Upper lobe of left lung (tissue), 6 donors: ENCODE measurements around the gene THAP5. TPM values are rescaled to one million over a fixed set of nuclear protein-coding genes. Genes with fewer than 3 reads are reported as not detected.

ENCODE experiments used
- ATAC-seq, 2 donors: fragments of 200-7000 bp; cut with Tn5 transposase; one replicate each; pipeline ENCODE4 v1.9.1; 2022; ENCODE audit warnings: mild to moderate bottlenecking in 2 of 2, moderate library complexity in 2 of 2; ENCODE audit not compliant: low FRiP score in 2 of 2
- DNase-seq, 2 donors: peaks; one replicate each; pipeline ENCODE4 v3.0.0-alpha.2; 2019 to 2020
- H3K27ac ChIP-seq, 4 donors: fragments of 200-600 bp; sonication (generic); one replicate each; pipeline ENCODE4 v1.5.1; 2016 to 2019
- H3K27me3 ChIP-seq, 4 donors: fragments of 200-600 bp; sonication (generic); one replicate each; pipeline ENCODE4 v1.5.1; 2017 to 2019
- H3K36me3 ChIP-seq, 4 donors: fragments of 200-600 bp; sonication (generic); one replicate each; pipeline ENCODE4 v1.5.1; 2016 to 2019
- H3K4me1 ChIP-seq, 4 donors: fragments of 200-600 bp; sonication (generic); one replicate each; pipeline ENCODE4 v1.5.1; 2018 to 2019
- H3K4me3 ChIP-seq, 4 donors: fragments of 200-600 bp; sonication (generic); one replicate each; pipeline ENCODE4 v1.5.1; 2017 to 2019; ENCODE audit warnings: mild to moderate bottlenecking in 2 of 4, moderate library complexity in 1 of 4
- H3K9me3 ChIP-seq, 4 donors: fragments of 200-600 bp; sonication (generic); one replicate each; pipeline ENCODE4 v1.5.1; 2018 to 2019
- CTCF ChIP-seq, 6 experiments: fragments of 450-650 bp in 4 of 6; fragments of 200-600 bp in 2 of 6; sonication (generic) in 2 of 6; IDR thresholded peaks; one replicate each; pipeline ENCODE4 v1.5.1; 2016 to 2019; ENCODE audit warnings: antibody characterized with exemption in 6 of 6
- EP300 ChIP-seq, 4 donors: sonication (generic); formaldehyde crosslinking; IDR thresholded peaks; one replicate each; pipeline ENCODE4 v1.5.1; 2017; ENCODE audit warnings: antibody characterized with exemption in 4 of 4, control low read depth in 2 of 4
- POLR2A ChIP-seq, 4 donors: fragments of 450-650 bp; IDR thresholded peaks; one replicate each; pipeline ENCODE4 v1.5.1; 2016 to 2017; ENCODE audit warnings: antibody characterized with exemption in 4 of 4, mild to moderate bottlenecking in 2 of 4
- POLR2AphosphoS5 ChIP-seq, 2 donors: sonication (generic); formaldehyde crosslinking; IDR thresholded peaks; one replicate each; pipeline ENCODE4 v1.5.1; 2017; ENCODE audit warnings: antibody characterized with exemption in 2 of 2
- WGBS, 2 donors: methylation state at CpG; one replicate each; pipeline ENCODE4 v1.1.5; 2017 to 2018; 5-methylcytosine and 5-hydroxymethylcytosine counted together
- total RNA-seq, 6 donors: library from RNA; depleted of rRNA in 4 of 6; stranded (reverse); fragments of >200 nt in 4 of 6; gene quantifications; one replicate each; pipeline versions ENCODE4 v1.1.0 to v1.2.1, GENCODE V29; 2016 to 2021
- donor health status: DM: no; HTN: no; CAD: no; lungs with moderate emphysema.
- donor health status: DM: no; HTN: yes; CAD: no; lungs with severe emphysema.

Gene THAP5
- total RNA-seq, 6 donors from 2014 or later, result 8.2 to 32.9 (median 19.8) TPM

GRCh38 chr7:108529341-108529740 lies 40.2 kb downstream of the THAP5 start:
- WGBS, 2 donors, result 65 to 69% methylated on average over 3 of the region's 3 CpGs
- Histone ChIP-seq H3K36me3 (no peaks in the 10 kb centered on the region), H3K4me1 (peaks cover 7 to 14% (median 10%) of the 10 kb centered on the region in 4 donors), H3K27me3 (no peaks in the 10 kb centered on the region), H3K4me3 (no peak overlapping the region), H3K27ac (no peak overlapping the region), H3K9me3 (no peaks in the 10 kb centered on the region)
- ATAC-seq, result no peak
- no peak for DNase-seq
- TF ChIP-seq CTCF (IDR thresholded peaks at IDR 0.05) (no peak), POLR2A (IDR thresholded peaks at IDR 0.05) (no peak), POLR2AphosphoS5 (IDR thresholded peaks at IDR 0.05) (no peak), EP300 (IDR thresholded peaks at IDR 0.05) (no peak)

- no peak for DNase-seq
- ATAC-seq, result no peak
- Histone ChIP-seq H3K9me3 (no peaks in the 10 kb centered on the region), H3K27ac (no peak overlapping the region), H3K36me3 (no peaks in the 10 kb centered on the region), H3K4me1 (peaks cover 16 to 25% (median 20%) of the 10 kb centered on the region in 4 donors), H3K4me3 (no peak overlapping the region), H3K27me3 (no peaks in the 10 kb centered on the region)
- TF ChIP-seq EP300 (IDR thresholded peaks at IDR 0.05) (no peak), POLR2A (IDR thresholded peaks at IDR 0.05) (no peak), CTCF (IDR thresholded peaks at IDR 0.05) (no peak), POLR2AphosphoS5 (IDR thresholded peaks at IDR 0.05) (no peak)
- WGBS, 2 donors, result 94 to 96% methylated on average over 6 of the region's 6 CpGs
Observed at GRCh38 chr7:108528183-108528712, 41.3 kb downstream of the THAP5 start.

GRCh38 chr7:108526768-108527017 lies 42.8 kb downstream of the THAP5 start:
- Histone ChIP-seq H3K27me3 (no peaks in the 10 kb centered on the region), H3K4me1 (peaks cover 20 to 30% (median 25%) of the 10 kb centered on the region in 4 donors), H3K9me3 (no peaks in the 10 kb centered on the region), H3K4me3 (peak overlapping the region; percentile 38 to 69 (median 66)), H3K27ac (peak overlapping the region; percentile 97 to 99 (median 99)), H3K36me3 (no peaks in the 10 kb centered on the region)
- WGBS, 2 donors, result 4 to 11% methylated on average over 3 of the region's 3 CpGs
- DNase-seq, result no peak
- no peak for ATAC-seq
- TF ChIP-seq POLR2AphosphoS5 (IDR thresholded peaks at IDR 0.05) (no peak), POLR2A (IDR thresholded peaks at IDR 0.05) (no peak), EP300 (IDR thresholded peaks at IDR 0.05) (no peak), CTCF (IDR thresholded peaks at IDR 0.05) (no peak)

GRCh38 chr7:108525985-108526767 lies 43.3 kb downstream of the THAP5 start, which contains the start of gene PNPLA8:
Gene PNPLA8, minus strand, starts transcription at chr7:108526135. Its CDS starts 10,644 bp downstream, at chr7:108515491.
- 0% methylated on average over 9 to 56 of the region's 64 CpGs for WGBS, 2 donors
- TF ChIP-seq POLR2AphosphoS5 (IDR thresholded peaks at IDR 0.05) (peak; percentile 94 to 96), EP300 (IDR thresholded peaks at IDR 0.05) (peak in 2 of 4 donors; percentile 65 to 92), POLR2A (IDR thresholded peaks at IDR 0.05) (peak; percentile 63 to 98 (median 91)), CTCF (IDR thresholded peaks at IDR 0.05) (peak in 2 of 6 experiments; percentile 27 to 44)

More at GRCh38 chr7:108525985-108526767, 43.3 kb downstream of the THAP5 start, which contains the start of gene PNPLA8:
- DNase-seq, result peak; percentile 100
- peak; percentile 97 to 99 for ATAC-seq
- Histone ChIP-seq H3K27ac (peak within 1 kb of the TSS; percentile 97 to 99 (median 99)), H3K9me3 (no peaks in the 10 kb centered on the region), H3K27me3 (no peaks in the 10 kb centered on the region), H3K36me3 (no peaks in the 10 kb centered on the region), H3K4me1 (peaks cover 23 to 35% (median 27%) of the 10 kb centered on the region in 4 donors), H3K4me3 (peak within 1 kb of the TSS; percentile 63 to 69 (median 66))
